Spleen (tissue), 11 donors: ENCODE data around the gene RPL18A. TPM values are rescaled to one million over a fixed set of nuclear protein-coding genes. Genes with fewer than 3 reads are reported as not detected.

Experiments used
- DNase-seq: peaks from one replicate; pipeline ENCODE4 v3.0.0-alpha.2; 2020
- H3K27ac ChIP-seq, 8 donors: fragments of 200-600 bp; sonication (generic) in 7 of 8; 1 replicate in 4 of 8; 2 replicates in 4 of 8; pipeline versions ENCODE4 v1.5.0 to v1.8.0; 2016 to 2021; ENCODE audit warnings: inconsistent platforms in 4 of 8, mild to moderate bottlenecking in 4 of 8, moderate library complexity in 1 of 8
- H3K27me3 ChIP-seq, 7 donors: fragments of 200-600 bp; sonication (generic) in 6 of 7; replicated peaks in 1 of 7; 1 replicate in 4 of 7; 2 replicates in 3 of 7; pipeline versions ENCODE4 v1.5.0 to v1.8.0; 2016 to 2021; ENCODE audit warnings: inconsistent platforms in 3 of 7, mild to moderate bottlenecking in 1 of 7
- H3K36me3 ChIP-seq, 6 donors: fragments of 200-600 bp; sonication (generic) in 5 of 6; 1 replicate in 4 of 6; 2 replicates in 2 of 6; pipeline versions ENCODE4 v1.5.0 to v1.8.0; 2016 to 2021; ENCODE audit warnings: inconsistent platforms in 2 of 6
- H3K4me1 ChIP-seq, 6 donors: fragments of 200-600 bp; sonication (generic) in 5 of 6; 1 replicate in 3 of 6; 2 replicates in 3 of 6; pipeline versions ENCODE4 v1.5.0 to v1.8.0; 2016 to 2021; ENCODE audit warnings: inconsistent platforms in 3 of 6
- H3K4me3 ChIP-seq, 8 donors: fragments of 200-600 bp; sonication (generic) in 7 of 8; 1 replicate in 4 of 8; 2 replicates in 4 of 8; pipeline versions ENCODE4 v1.5.0 to v1.8.0; 2016 to 2021; ENCODE audit warnings: inconsistent platforms in 4 of 8, mild to moderate bottlenecking in 4 of 8, moderate library complexity in 2 of 8
- H3K9me3 ChIP-seq, 8 donors: fragments of 200-600 bp; sonication (generic) in 7 of 8; 1 replicate in 4 of 8; 2 replicates in 4 of 8; pipeline versions ENCODE4 v1.5.0 to v1.8.0; 2016 to 2021; ENCODE audit warnings: inconsistent platforms in 4 of 8
- CTCF ChIP-seq, 11 experiments: fragments of 200-600 bp in 7 of 11; fragments of 450-650 bp in 4 of 11; sonication (generic) in 4 of 11; IDR thresholded peaks in 8 of 11; conservative IDR thresholded peaks in 3 of 11; 1 replicate in 7 of 11; 2 replicates in 4 of 11; pipeline versions ENCODE4 v1.4.0 to v1.8.0; 2016 to 2021; ENCODE audit warnings: antibody characterized with exemption in 11 of 11, inconsistent platforms in 4 of 11, mild to moderate bottlenecking in 1 of 11
- POLR2A ChIP-seq, 3 donors: fragments of 450-650 bp; IDR thresholded peaks; one replicate each; pipeline ENCODE4 v1.5.1; 2017; ENCODE audit warnings: antibody characterized with exemption in 3 of 3, mild to moderate bottlenecking in 1 of 3
- POLR2AphosphoS5 ChIP-seq, 3 donors: sonication (generic); formaldehyde crosslinking; IDR thresholded peaks; one replicate each; pipeline ENCODE4 v1.5.1; 2017; ENCODE audit warnings: antibody characterized with exemption in 3 of 3
- WGBS, 5 donors: extraction: QIAGEN DNeasy Blood & Tissue Kit in 3 of 5; methylation state at CpG; one replicate each; pipeline versions ENCODE4 v1.1.5 to v1.1.7; 2013 to 2018; 5-methylcytosine and 5-hydroxymethylcytosine counted together
- intact Hi-C: fragments of 100-400 bp; cut with DNase I; formaldehyde crosslinking; loops from one replicate; pipeline ENCODE4 v1.15.0; 2023; ENCODE audit warnings: low total_unique reads
- polyA plus RNA-seq, 3 donors: library from polyadenylated mRNA; stranded (reverse); fragments of 200-250 nt; gene quantifications; one replicate each; pipeline ENCODE4 v1.2.1, GENCODE V29; 2013
- total RNA-seq, 7 donors: library from RNA; depleted of rRNA in 3 of 7; stranded (reverse); fragments of >200 nt in 3 of 7; fragmentation: NEBNext Ultra II Directional in 4 of 7; extraction: Animal tissue kit (Norgen Biotek cat#: 25700) in 4 of 7; gene quantifications; one replicate each; pipeline versions ENCODE4 v1.1.0 to v1.2.1, GENCODE V29; 2016 to 2021
- donor health status: healthy with polysubstance abuse.
- donor health status: DM: no; HTN: no; CAD: no; lungs with moderate emphysema.
- donor health status: DM: no; HTN: no; CAD: no.
- donor health status: Bipolar disorder and iron deficiency.
- donor health status: healthy.
- donor health status: DM: no; HTN: no; CAD: no.
- donor health status: DM: yes; HTN: yes; CAD: no.

The RPL18A gene
- total and polyA plus RNA-seq, 10 donors: 1,310 to 6,872 (median 1,788) TPM

GRCh38 chr19:17868669-17869068 lies 9.0 kb downstream of the RPL18A start:
- H3K36me3 ChIP-seq: peaks cover 0 to 24% (median 16%) of the 10 kb centered on the region in 6 donors
- no peak overlapping the region for H3K27ac ChIP-seq
- intact Hi-C loops: loop anchor here (10.0 kb wide), 1 partner anchor 126 kb away; no protein-coding TSS in a partner anchor
- no peak for TF ChIP-seq POLR2AphosphoS5 (IDR thresholded peaks at IDR 0.05)
- H3K4me3 ChIP-seq: no peak overlapping the region
- 75 to 85% (median 79%) methylated on average over 6 of the region's 6 CpGs for WGBS, 5 donors
- H3K27me3 ChIP-seq: peaks cover 12 to 43% (median 31%) of the 10 kb centered on the region in 7 donors
- DNase-seq: no peak
- H3K4me1 ChIP-seq: peaks cover 8 to 42% (median 28%) of the 10 kb centered on the region in 6 donors
- no peaks in the 10 kb centered on the region for H3K9me3 ChIP-seq

- peaks cover 11 to 42% (median 31%) of the 10 kb centered on the region in 6 donors for H3K4me1 ChIP-seq
- WGBS, 5 donors: 63 to 82% (median 75%) methylated on average over 6 to 11 of the region's 11 CpGs
- TF ChIP-seq POLR2A (IDR thresholded peaks at IDR 0.05): no peak
- TF ChIP-seq CTCF (IDR thresholded peaks at IDR 0.05 in 8 of 11, conservative IDR thresholded peaks at IDR 0.05 in 3 of 11): no peak
- no peak for TF ChIP-seq POLR2AphosphoS5 (IDR thresholded peaks at IDR 0.05)
- H3K4me3 ChIP-seq: no peak overlapping the region
- no peaks in the 10 kb centered on the region for H3K9me3 ChIP-seq
- no peak for DNase-seq
- no peak overlapping the region for H3K27ac ChIP-seq
- H3K27me3 ChIP-seq: peaks cover 12 to 48% (median 35%) of the 10 kb centered on the region in 7 donors
- intact Hi-C loops: loop anchor here (10.0 kb wide), 1 partner anchor 126 kb away; no protein-coding TSS in a partner anchor
- H3K36me3 ChIP-seq: peaks cover 0 to 19% (median 11%) of the 10 kb centered on the region in 6 donors
Measured at GRCh38 chr19:17869114-17869608, 9.5 kb downstream of the RPL18A start.

- peaks cover 12 to 62% (median 35%) of the 10 kb centered on the region in 7 donors for H3K27me3 ChIP-seq
- WGBS, 5 donors: 59 to 86% (median 67%) methylated on average over 7 to 10 of the region's 10 CpGs
- TF ChIP-seq POLR2AphosphoS5 (IDR thresholded peaks at IDR 0.05) (no peak), CTCF (IDR thresholded peaks at IDR 0.05 in 8 of 11, conservative IDR thresholded peaks at IDR 0.05 in 3 of 11) (no peak), POLR2A (IDR thresholded peaks at IDR 0.05) (no peak)
- peak overlapping the region in 5 of 8 donors; percentile 19 to 67 (median 36) for H3K4me3 ChIP-seq
- intact Hi-C loops: no loop called here
- H3K4me1 ChIP-seq: peaks cover 11 to 38% (median 29%) of the 10 kb centered on the region in 6 donors
- H3K36me3 ChIP-seq: no peaks in the 10 kb centered on the region
- H3K9me3 ChIP-seq: no peaks in the 10 kb centered on the region
- H3K27ac ChIP-seq: peak overlapping the region in 1 of 8 donors; percentile 48
- no peak for DNase-seq
Measured at GRCh38 chr19:17871032-17871877, 11.5 kb downstream of the RPL18A start.

- peak; percentile 78 for DNase-seq
- Histone ChIP-seq H3K27ac (peak within 1 kb of the TSS in 3 of 8 donors; percentile 11 to 48 (median 36)), H3K27me3 (peaks cover 12 to 62% (median 35%) of the 10 kb centered on the region in 7 donors), H3K4me1 (peaks cover 11 to 38% (median 29%) of the 10 kb centered on the region in 6 donors), H3K4me3 (peak within 1 kb of the TSS; percentile 19 to 67 (median 31)), H3K9me3 (no peaks in the 10 kb centered on the region), H3K36me3 (no peaks in the 10 kb centered on the region)
- 2 to 11% (median 5%) methylated on average over 11 to 26 of the region's 26 CpGs for WGBS, 5 donors
- intact Hi-C loops: no loop called here
- TF ChIP-seq CTCF (IDR thresholded peaks at IDR 0.05 in 8 of 11, conservative IDR thresholded peaks at IDR 0.05 in 3 of 11): no peak
- TF ChIP-seq POLR2A (IDR thresholded peaks at IDR 0.05): no peak
- TF ChIP-seq POLR2AphosphoS5 (IDR thresholded peaks at IDR 0.05): no peak
Measured at GRCh38 chr19:17871878-17872250, 12.2 kb downstream of the RPL18A start, which contains the start of gene SLC5A5. Gene SLC5A5 (plus strand): TSS chr19:17871945. CDS start chr19:17872320, 375 bp downstream.
